Breast epithelium (tissue), 3 donors: ENCODE data around the gene SCAP.

Source experiments
- POLR2A ChIP-seq: fragments of 450-650 bp; IDR thresholded peaks from one replicate; pipeline ENCODE4 v1.6.1; 2016; ENCODE audit warnings: antibody characterized with exemption, mild to moderate bottlenecking, moderate library complexity
- POLR2AphosphoS5 ChIP-seq, 3 donors: sonication (generic); formaldehyde crosslinking; IDR thresholded peaks; one replicate each; pipeline ENCODE4 v1.6.1; 2017; ENCODE audit warnings: antibody characterized with exemption in 3 of 3
- TF ChIP-seq, protein P1 (sequence below), 3 donors: fragments of 450-650 bp; IDR thresholded peaks; one replicate each; pipeline ENCODE4 v1.5.1; 2016 to 2017; ENCODE audit warnings: antibody characterized with exemption in 3 of 3, mild to moderate bottlenecking in 3 of 3, moderate library complexity in 3 of 3

DNA sequence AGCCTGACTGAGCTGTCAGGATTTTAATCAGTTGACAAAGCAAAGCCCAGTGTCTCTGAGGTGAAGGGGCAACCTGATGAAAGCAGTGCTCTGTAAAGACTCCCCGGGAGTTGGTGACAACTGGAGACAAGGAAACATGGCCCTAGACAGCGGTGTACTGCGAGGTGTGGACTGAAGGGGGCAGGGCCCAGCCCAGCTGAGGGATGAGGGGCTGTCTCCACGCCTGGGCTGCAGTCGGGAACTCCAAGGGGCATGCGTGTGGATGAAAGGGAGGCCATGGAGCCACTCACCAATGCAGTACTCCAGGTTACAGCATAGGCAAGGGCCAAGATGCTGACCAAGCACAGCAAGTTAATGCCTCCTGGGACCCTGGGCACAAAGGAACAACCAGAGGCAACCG, 45.1 kb downstream of the SCAP start:
- TF ChIP-seq, protein P1, sequence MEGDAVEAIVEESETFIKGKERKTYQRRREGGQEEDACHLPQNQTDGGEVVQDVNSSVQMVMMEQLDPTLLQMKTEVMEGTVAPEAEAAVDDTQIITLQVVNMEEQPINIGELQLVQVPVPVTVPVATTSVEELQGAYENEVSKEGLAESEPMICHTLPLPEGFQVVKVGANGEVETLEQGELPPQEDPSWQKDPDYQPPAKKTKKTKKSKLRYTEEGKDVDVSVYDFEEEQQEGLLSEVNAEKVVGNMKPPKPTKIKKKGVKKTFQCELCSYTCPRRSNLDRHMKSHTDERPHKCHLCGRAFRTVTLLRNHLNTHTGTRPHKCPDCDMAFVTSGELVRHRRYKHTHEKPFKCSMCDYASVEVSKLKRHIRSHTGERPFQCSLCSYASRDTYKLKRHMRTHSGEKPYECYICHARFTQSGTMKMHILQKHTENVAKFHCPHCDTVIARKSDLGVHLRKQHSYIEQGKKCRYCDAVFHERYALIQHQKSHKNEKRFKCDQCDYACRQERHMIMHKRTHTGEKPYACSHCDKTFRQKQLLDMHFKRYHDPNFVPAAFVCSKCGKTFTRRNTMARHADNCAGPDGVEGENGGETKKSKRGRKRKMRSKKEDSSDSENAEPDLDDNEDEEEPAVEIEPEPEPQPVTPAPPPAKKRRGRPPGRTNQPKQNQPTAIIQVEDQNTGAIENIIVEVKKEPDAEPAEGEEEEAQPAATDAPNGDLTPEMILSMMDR (IDR thresholded peaks at IDR 0.05), result no peak
- no peak for TF ChIP-seq POLR2AphosphoS5 (IDR thresholded peaks at IDR 0.05)
- TF ChIP-seq POLR2A, result no peak
